ENCODE results near the gene KLHL33. TPM values are rescaled to one million over a fixed set of nuclear protein-coding genes. Genes with fewer than 3 reads are reported as not detected.

The KLHL33 gene
- total RNA-seq, 1 donor from 2014 or later: 0.05 TPM

DNA sequence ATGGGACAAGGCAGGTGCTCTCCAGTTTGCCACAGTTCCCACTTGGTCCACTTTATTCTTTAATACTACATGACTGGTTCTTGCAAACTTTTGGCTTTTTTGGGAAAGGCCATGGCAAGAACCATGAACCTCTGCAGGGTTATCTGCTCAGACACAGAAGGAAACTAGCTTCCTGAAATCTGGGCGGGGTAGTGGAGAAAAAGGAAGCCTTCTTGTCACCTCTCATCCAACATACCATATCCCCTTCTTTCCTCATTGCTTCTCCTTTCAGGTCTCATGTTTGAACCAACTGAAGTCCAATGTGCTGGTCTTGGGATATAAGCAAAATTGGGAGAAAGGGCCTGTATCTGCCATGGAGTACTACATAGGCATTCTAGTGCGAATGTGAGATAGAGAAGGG is 5.5 kb upstream of the KLHL33 start:
- Mint-ChIP-seq H3K27me3 (peaks cover 6% of the 10 kb centered on the region), H3K27ac (no peak overlapping the region), H3K4me1 (ENCODE audit: low read depth) (peaks cover 6% of the 10 kb centered on the region), H3K4me3 (ENCODE audit: low read depth) (no peak overlapping the region), H3K36me3 (ENCODE audit: insufficient read depth) (peaks cover 10% of the 10 kb centered on the region), H3K9me3 (ENCODE audit: low read depth) (peaks cover 6% of the 10 kb centered on the region)
- TF ChIP-seq, protein P1, sequence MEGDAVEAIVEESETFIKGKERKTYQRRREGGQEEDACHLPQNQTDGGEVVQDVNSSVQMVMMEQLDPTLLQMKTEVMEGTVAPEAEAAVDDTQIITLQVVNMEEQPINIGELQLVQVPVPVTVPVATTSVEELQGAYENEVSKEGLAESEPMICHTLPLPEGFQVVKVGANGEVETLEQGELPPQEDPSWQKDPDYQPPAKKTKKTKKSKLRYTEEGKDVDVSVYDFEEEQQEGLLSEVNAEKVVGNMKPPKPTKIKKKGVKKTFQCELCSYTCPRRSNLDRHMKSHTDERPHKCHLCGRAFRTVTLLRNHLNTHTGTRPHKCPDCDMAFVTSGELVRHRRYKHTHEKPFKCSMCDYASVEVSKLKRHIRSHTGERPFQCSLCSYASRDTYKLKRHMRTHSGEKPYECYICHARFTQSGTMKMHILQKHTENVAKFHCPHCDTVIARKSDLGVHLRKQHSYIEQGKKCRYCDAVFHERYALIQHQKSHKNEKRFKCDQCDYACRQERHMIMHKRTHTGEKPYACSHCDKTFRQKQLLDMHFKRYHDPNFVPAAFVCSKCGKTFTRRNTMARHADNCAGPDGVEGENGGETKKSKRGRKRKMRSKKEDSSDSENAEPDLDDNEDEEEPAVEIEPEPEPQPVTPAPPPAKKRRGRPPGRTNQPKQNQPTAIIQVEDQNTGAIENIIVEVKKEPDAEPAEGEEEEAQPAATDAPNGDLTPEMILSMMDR (IDR thresholded peaks at IDR 0.05; ENCODE audit: unreplicated experiment): no peak
- no peak for DNase-seq (ENCODE audit: low spot score, unreplicated experiment)

DNA sequence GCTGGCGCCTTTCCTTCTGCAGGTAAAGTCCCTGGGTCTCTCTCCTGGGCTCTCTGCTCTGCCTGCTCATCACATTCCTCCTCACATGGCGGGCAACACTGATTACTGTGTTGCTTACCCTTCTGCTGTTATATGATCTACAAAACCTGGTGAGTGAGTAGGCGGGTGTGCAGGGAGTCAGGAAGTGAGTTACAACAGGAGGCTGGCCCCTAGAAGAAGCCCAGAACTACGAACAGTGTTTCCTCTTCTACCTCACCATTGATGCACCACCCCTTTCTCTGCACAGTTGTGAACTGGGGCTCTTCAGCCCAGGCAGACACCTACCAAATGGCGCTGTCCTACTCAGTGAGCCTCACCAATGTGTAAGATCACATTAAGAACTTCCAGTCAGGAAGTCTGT is 4.9 kb upstream of the KLHL33 start:
- H3K4me3 Mint-ChIP-seq (ENCODE audit: low read depth): no peak overlapping the region
- H3K4me1 Mint-ChIP-seq (ENCODE audit: low read depth): peaks cover 6% of the 10 kb centered on the region
- H3K27ac Mint-ChIP-seq: no peak overlapping the region
- H3K9me3 Mint-ChIP-seq (ENCODE audit: low read depth): peaks cover 6% of the 10 kb centered on the region
- H3K27me3 Mint-ChIP-seq: peaks cover 6% of the 10 kb centered on the region
- H3K36me3 Mint-ChIP-seq (ENCODE audit: insufficient read depth): peaks cover 10% of the 10 kb centered on the region
- no peak for DNase-seq (ENCODE audit: low spot score, unreplicated experiment)
- TF ChIP-seq, protein P1 (IDR thresholded peaks at IDR 0.05; ENCODE audit: unreplicated experiment): no peak

DNA sequence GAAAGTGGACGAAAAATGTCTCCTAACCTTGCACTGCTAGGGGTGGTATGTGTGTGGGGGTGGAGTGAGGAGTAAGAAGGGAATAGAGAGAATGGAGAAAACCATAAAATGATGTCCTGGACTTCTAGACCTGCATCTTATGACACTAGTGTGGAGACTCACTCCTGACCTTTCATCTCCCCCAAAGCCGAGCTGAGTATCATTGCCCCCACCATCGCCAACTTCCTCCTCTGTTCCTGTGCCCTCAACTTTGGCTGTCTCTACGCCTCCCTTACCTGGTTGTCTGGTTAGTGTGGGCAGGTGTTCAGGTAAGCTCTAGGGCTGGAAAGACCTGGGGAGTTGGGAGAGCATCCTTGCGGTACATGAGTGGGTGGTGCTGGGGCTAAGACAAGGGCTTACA is 4.5 kb upstream of the KLHL33 start:
- Mint-ChIP-seq H3K9me3 (ENCODE audit: low read depth) (peaks cover 6% of the 10 kb centered on the region), H3K36me3 (ENCODE audit: insufficient read depth) (peaks cover 10% of the 10 kb centered on the region), H3K4me3 (ENCODE audit: low read depth) (no peak overlapping the region), H3K27me3 (peaks cover 10% of the 10 kb centered on the region), H3K4me1 (ENCODE audit: low read depth) (peaks cover 6% of the 10 kb centered on the region), H3K27ac (no peak overlapping the region)
- TF ChIP-seq, protein P1 (IDR thresholded peaks at IDR 0.05; ENCODE audit: unreplicated experiment): no peak
- DNase-seq (ENCODE audit: low spot score, unreplicated experiment): no peak

DNA sequence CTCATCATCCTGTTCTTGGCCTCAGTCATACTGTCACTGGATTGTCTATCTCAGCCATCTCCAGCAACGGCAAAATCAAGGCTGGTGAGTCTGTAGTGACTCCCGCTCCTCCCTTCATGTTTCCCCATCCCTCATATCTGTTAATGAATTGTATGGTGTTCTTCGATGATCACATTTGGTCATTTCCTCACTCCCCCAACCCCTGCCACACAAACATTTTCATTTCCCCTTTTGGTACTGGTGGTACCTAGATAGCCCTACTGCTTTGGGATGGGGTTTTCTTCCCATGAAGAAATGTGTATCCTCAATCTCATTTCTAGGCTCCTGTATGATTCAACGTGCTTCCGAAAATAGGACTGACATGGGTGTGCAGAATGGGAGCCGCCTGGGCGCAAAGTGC is 2.7 kb upstream of the KLHL33 start:
- Mint-ChIP-seq H3K27ac (no peak overlapping the region), H3K4me3 (ENCODE audit: low read depth) (no peak overlapping the region), H3K9me3 (ENCODE audit: low read depth) (peaks cover 6% of the 10 kb centered on the region), H3K4me1 (ENCODE audit: low read depth) (peaks cover 6% of the 10 kb centered on the region), H3K27me3 (peaks cover 14% of the 10 kb centered on the region), H3K36me3 (ENCODE audit: insufficient read depth) (peaks cover 10% of the 10 kb centered on the region)
- no peak for DNase-seq (ENCODE audit: low spot score, unreplicated experiment)
- TF ChIP-seq, protein P1 (IDR thresholded peaks at IDR 0.05; ENCODE audit: unreplicated experiment): no peak

DNA sequence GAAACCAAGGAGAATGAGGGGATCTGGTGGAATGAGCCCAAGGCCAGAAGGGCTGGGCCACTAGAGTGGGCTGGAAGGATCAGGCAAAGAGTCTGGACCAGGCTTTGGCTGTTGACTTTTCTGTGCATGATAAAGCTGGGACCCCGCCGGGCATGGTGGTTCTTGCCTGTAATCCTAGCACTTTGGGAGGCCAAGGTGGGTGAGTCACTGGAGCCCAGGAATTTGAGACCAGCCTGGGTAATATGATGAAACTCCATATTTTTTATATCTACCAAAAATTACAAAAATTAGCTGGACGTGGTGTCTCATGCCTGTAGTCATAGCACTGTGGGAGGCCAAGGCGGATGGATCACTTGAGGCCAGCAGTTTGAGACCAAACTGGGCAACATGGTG is 393 bp upstream of the KLHL33 start:
- peaks cover 15% of the 10 kb centered on the region for H3K27me3 Mint-ChIP-seq
- H3K27ac Mint-ChIP-seq: no peak overlapping the region

More for the DNA sequence above, 393 bp upstream of the KLHL33 start:
- no peak for DNase-seq (ENCODE audit: low spot score, unreplicated experiment)
- Mint-ChIP-seq H3K4me3 (ENCODE audit: low read depth) (no peak overlapping the region), H3K36me3 (ENCODE audit: insufficient read depth) (no peaks in the 10 kb centered on the region), H3K9me3 (ENCODE audit: low read depth) (no peaks in the 10 kb centered on the region), H3K4me1 (ENCODE audit: low read depth) (no peaks in the 10 kb centered on the region)
- TF ChIP-seq, protein P1 (IDR thresholded peaks at IDR 0.05; ENCODE audit: unreplicated experiment): no peak
